ENCODE measurements around the gene MAP2.

The MAP2 gene

GRCh38 chr2:209519906-209520305, 96.1 kb downstream of the MAP2 start:
- DNase-seq: no peak
- intact Hi-C loops (cut with DNase I): no loop called here

- DNase-seq: no peak
- intact Hi-C loops (cut with DNase I): no loop called here
Observed at GRCh38 chr2:209523041-209523740, 99.3 kb downstream of the MAP2 start.

DNA sequence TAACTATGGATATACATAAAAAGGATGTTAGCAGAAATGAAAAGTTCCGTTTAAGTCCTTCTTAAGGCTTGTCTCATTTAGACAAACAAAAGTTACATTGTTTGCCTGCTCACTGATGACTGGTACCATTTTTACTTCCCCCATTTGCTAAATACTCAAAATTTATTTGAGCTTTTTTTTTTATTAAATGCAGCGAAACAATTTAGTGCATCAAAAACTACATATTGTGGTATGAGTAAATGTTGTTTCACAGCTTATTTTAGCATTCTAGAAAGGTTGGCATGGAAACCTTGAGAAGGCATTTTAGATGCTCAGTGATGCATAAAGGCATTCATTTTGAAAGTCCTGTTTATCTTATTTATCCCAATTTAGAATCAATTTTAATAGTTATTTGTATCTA, 100.0 kb downstream of the MAP2 start:
- no peak for DNase-seq
- intact Hi-C loops (cut with DNase I): no loop called here

DNA sequence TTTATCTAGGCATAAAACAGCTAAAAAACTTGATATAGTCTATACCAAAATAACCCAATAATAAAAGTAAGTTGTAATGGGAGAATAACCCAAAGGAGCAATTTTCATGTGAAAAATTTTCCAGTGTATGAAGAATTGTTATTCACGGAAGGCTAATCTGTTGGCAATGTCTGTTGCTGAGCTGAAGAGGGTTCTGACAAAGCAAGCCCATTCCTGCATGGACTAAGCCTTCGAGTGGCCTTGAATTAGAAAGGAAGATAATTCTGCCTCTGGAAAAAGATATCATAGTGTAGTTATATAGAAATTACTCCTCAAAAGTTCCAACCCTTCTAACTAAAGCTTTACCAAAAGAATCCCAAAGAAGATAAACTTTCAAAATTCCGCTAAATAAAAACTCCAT, 101.5 kb downstream of the MAP2 start:
- no peak for DNase-seq
- intact Hi-C loops (cut with DNase I): no loop called here

DNA sequence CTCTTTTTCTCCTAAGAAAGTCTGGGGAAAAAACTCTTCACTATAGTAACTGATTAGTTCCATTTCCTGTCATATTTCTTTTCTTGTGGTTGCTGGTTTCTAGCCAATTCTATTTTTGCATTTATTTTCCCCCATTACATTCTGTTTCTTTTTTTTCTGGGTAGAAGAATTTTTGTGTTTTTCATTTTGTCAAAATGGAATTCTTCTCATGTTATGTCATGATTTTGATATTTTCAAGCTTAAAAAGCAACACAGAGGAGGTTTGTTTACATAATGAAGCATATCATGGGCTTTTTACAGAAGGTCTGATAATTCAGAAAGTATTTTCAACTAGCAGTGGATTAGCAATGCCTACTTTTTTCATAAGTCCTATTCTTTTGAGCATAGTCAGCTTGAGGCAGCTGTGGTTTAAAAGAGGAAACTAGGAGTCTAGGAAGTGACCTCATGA, 102.0 kb downstream of the MAP2 start:
- no peak for DNase-seq
- intact Hi-C loops (cut with DNase I): no loop called here

DNA sequence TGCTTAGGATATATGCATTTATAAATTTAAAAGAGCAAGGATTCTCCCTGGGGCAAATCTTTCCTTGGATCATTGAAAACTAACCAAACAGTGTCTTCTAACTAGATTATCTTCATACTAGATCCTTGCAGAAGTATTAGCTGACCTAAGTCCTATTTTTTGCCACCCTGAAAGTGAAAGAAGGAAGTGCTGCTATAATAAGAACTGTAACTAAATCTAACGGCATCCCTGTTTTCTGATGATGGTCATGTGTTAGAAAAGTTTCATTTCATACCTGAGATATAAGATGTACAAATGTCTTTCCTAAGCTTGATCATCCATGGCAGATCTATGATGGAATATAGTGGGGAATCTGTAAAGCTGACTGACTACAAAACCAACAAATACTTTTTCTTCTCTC, 102.7 kb downstream of the MAP2 start:
- intact Hi-C loops (cut with DNase I): no loop called here
- no peak for DNase-seq

- DNase-seq: no peak
- intact Hi-C loops (cut with DNase I): no loop called here
Observed at GRCh38 chr2:209529579-209529978, 105.7 kb downstream of the MAP2 start.

GRCh38 chr2:209532321-209532720, 108.5 kb downstream of the MAP2 start:
- intact Hi-C loops (cut with DNase I): no loop called here
- no peak for DNase-seq

DNA sequence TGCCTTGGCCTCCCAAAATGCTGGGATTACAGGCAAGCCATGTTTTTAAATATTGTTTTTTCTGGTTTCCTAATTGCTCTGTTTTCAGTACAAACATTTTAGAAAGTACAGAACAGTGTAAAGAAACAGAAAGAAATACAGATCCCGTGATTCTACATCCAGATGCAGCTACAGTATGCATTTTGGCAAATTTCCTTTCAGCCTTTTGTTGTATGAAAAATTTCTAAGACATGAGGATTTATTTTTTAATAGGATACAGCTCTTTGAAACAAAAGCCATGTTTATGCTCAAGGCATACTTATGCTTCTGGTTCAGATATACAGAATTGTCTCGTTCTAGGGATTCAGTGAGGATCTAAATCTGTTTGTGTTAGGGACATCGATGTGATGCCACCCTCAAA, 109.5 kb downstream of the MAP2 start:
- intact Hi-C loops (cut with DNase I): no loop called here
- no peak for DNase-seq

DNA sequence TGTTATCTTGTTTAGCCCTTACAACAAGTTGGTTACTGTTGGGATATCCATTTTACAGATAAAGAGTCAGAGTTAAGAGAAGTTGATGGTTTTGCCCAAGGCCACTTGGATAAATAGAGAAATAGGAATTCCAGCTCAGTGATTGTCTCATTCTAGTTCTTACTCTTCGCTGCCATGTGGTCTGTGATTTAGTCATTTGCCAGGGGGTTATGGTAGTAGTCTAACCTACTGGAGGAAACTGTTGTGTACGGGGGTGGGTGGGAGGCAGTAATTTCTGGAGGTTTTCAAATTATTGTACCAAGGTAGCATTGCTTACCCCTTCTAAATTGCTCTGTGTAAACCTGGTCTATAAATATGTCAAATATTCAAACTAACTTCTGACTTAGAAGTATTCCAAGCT, 110.4 kb downstream of the MAP2 start:
- no peak for DNase-seq
- intact Hi-C loops (cut with DNase I): no loop called here

DNA sequence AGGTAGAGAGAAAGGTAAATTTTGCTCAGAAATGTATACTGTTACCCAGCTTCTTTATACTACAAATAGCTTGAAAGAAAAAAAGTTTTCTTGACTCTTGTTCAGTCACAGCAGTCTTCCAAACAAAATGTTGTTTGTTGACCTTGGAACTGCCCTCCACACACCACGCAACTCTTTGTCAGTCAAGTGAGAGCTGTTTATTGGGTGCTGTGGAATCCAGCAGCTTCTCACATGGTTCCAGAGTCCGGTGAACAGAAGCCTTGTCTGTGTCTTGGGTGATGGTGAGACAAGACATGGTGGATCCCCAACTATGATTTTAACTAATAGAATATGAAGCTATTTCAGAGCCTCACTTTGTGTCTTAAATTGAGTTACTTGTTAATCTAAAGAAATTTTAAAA, 112.5 kb downstream of the MAP2 start:
- intact Hi-C loops (cut with DNase I): no loop called here
- DNase-seq: peak in 1 of 42 donors; percentile 8

DNA sequence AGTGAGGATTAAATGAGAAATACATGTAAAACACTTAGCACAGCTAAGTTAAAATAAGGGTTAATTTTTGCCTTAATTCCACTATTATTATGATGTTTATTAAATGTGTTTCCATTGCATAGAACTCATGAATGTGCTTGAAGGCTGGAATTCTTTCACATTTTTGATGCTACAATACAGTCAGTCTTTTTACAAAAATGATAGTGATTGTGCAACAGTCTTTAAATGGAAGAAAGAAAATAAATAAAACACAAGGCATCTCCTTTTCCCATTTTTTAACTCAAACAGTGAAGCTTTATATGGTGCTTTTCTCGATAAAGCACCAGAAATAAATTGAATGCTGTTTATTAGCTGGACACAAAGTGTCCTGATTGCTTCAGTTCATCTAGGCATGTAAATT, 123.9 kb downstream of the MAP2 start:
- intact Hi-C loops (cut with DNase I): no loop called here
- no peak for DNase-seq

DNA sequence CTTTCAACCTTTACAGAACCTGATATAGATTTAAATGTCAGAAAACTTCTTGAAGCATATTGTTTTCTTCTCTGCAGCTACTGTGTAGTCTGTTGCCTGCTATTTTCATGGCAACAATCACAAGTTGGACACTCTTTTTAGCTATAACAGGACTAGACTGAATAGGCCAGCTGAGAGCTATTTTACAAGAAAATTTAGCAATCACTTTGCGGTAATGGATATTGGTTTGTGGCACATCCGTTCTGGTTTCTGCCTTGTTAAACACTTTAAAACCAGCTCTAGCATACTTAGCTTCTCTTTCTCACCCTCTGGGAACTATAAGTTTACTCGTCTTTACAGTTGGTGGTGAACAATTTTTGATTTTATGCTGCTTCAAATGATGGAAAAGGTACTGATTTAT, 125.7 kb downstream of the MAP2 start:
- intact Hi-C loops (cut with DNase I): no loop called here
- no peak for DNase-seq

DNA sequence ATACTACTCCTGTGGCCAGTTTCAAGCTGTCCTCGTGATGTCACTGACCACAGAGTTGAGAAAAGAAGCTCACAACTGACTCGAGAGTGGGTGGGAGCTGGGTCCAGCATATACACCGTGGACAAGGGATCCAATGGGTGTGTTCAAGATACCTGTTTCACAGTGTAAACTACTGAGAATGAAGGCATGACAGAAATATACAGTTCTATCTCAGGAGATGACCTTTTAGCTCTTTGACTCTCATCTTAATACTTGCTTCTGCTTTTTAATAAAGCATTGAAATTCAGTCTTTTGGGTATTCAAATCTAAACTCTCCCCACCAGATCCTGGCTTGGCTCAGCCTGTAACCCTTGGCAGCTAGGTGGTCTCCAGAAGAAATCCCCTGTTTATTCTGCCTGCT, 130.1 kb downstream of the MAP2 start:
- intact Hi-C loops (cut with DNase I): no loop called here
- DNase-seq: no peak

GRCh38 chr2:209556354-209556961, 132.6 kb downstream of the MAP2 start:
- intact Hi-C loops (cut with DNase I): no loop called here
- DNase-seq: peak in 8 of 42 donors; percentile 10 to 45 (median 22)

DNA sequence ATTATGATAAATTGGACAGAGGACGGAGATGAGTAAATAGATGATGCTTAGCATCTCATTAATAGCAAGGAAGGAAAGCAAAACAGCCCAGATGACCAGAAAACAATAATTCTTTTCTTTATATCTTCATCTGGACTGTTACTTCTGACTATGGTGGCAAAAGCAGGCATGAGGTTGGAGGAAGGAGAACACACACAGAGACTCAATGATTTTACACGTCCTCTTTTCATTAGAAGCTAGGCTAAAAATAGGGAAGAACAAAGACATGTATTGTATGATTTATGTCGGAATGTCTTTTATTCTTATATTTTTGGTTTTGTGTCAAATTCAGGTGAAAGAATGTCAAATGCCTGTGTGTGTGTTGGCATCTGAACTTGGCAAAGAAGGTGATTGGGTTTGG, 137.1 kb downstream of the MAP2 start:
- DNase-seq: no peak
- intact Hi-C loops (cut with DNase I): loop anchor here (10.0 kb wide), 1 partner anchor 136 kb away; the partner anchor contains the start of gene MAP2

DNA sequence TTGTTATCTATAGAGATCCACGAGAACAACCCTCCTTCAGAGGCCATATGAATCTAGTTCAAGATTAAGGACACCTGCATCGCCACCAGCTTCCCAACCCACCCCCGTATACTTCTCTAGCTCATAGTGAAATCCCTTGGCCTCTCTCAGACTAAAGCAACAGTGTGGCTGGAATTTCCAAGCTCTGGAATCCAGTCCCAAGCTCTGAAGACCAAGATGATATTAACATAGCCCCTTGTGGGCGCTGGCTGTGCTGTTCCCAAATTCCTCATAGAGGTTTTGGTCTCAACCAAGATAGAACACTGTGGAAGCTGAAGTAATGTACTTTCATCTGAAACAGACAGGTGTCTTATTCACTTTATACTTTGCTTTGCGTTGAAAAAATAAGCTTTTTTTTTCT, 139.6 kb downstream of the MAP2 start:
- intact Hi-C loops (cut with DNase I): loop anchor here (10.0 kb wide), 1 partner anchor 139 kb away; the partner anchor contains the start of gene MAP2
- no peak for DNase-seq

- intact Hi-C loops (cut with DNase I): loop anchor here (10.0 kb wide), 1 partner anchor 140 kb away; the partner anchor contains the start of gene MAP2
- DNase-seq: no peak
Observed at GRCh38 chr2:209564816-209565215, 141.0 kb downstream of the MAP2 start.

DNA sequence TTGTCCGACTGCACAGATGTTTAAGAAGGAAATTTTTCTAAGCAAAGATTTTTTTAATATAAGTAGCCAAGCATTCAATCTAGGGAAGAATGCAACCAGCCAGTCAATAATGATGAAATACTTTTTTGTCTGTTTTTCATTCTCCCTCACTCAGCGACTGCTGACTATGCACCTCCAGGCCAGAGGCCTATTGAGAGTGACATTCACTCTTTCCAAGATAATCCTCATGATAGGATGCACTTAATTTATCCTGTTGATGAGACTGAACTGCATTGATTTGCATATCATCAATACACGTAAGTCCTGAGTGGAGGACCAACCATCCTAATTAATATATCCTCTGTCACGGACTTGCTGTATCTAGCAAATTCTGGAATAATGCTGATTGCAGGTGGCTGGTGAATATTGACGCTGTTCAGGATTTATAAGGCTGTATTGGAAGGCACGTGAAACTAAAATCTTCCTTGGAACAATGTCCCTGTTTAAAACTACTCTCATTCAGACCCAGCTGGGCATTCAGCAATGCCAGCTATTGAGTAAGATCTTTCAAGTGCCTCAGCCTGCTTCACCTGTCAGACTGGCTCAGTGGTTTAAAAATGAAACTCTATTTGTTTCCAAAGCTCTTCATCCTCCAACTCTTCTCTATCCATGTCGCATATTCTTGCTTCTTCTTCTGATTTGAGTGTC, 142.2 kb downstream of the MAP2 start:
- intact Hi-C loops (cut with DNase I): loop anchor here (10.0 kb wide), 1 partner anchor 141 kb away; the partner anchor contains the start of gene MAP2
- DNase-seq: no peak

- intact Hi-C loops (cut with DNase I): loop anchor here (10.0 kb wide), 1 partner anchor 235 kb away; no protein-coding TSS in a partner anchor
Observed at GRCh38 chr2:209570194-209570593, 146.3 kb downstream of the MAP2 start.

More at GRCh38 chr2:209570194-209570593, 146.3 kb downstream of the MAP2 start:
- no peak for DNase-seq
